22Rv1 (cell line): Measurements from ENCODE around the gene NPFFR2.

Experiments used
- H3K27ac ChIP-seq: fragments of 450-650 bp; 2 replicates; pipeline ENCODE4 v1.5.1; 2017
- ZFX ChIP-seq: fragments of 450-650 bp; IDR thresholded peaks from 2 replicates; pipeline ENCODE4 v1.6.1; 2017; ENCODE audit warnings: antibody characterized with exemption, borderline replicate concordance
- TF ChIP-seq, protein P1 (sequence below): fragments of 450-650 bp; IDR thresholded peaks from 2 replicates; pipeline ENCODE4 v1.5.1; 2017; ENCODE audit warnings: mild to moderate bottlenecking

NPFFR2 gene

GRCh38 chr4:72169861-72170260 is 138.1 kb downstream of the NPFFR2 start:
- TF ChIP-seq, protein P1, sequence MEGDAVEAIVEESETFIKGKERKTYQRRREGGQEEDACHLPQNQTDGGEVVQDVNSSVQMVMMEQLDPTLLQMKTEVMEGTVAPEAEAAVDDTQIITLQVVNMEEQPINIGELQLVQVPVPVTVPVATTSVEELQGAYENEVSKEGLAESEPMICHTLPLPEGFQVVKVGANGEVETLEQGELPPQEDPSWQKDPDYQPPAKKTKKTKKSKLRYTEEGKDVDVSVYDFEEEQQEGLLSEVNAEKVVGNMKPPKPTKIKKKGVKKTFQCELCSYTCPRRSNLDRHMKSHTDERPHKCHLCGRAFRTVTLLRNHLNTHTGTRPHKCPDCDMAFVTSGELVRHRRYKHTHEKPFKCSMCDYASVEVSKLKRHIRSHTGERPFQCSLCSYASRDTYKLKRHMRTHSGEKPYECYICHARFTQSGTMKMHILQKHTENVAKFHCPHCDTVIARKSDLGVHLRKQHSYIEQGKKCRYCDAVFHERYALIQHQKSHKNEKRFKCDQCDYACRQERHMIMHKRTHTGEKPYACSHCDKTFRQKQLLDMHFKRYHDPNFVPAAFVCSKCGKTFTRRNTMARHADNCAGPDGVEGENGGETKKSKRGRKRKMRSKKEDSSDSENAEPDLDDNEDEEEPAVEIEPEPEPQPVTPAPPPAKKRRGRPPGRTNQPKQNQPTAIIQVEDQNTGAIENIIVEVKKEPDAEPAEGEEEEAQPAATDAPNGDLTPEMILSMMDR, result no peak
- TF ChIP-seq ZFX, result no peak
- no peak overlapping the region for H3K27ac ChIP-seq

DNA sequence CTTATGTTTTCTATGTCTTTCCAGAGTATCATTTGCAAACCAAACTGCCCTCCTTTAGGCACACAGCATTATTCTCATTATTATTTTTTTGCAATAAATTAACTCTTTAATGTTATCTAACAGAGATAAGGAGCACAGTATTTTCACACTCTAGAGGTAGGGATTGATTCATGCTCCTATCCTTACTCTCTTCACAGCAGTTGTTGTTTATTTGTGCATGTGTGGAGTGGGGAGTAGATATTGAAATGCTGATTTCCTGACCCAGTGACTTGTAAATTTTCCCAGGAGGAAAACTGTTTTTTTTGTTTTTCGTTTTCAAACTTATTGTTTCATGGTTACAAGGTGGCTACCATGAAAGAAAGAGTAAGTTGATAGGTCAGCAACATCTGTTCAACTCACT is 140.0 kb downstream of the NPFFR2 start:
- TF ChIP-seq ZFX, result no peak
- TF ChIP-seq, protein P1, result no peak
- H3K27ac ChIP-seq, result no peak overlapping the region

- H3K27ac ChIP-seq, result no peak overlapping the region
- TF ChIP-seq, protein P1, result no peak
- no peak for TF ChIP-seq ZFX
Observed at GRCh38 chr4:72179342-72179741, 147.5 kb downstream of the NPFFR2 start.

- TF ChIP-seq, protein P1, result no peak
- TF ChIP-seq ZFX, result no peak
- no peak overlapping the region for H3K27ac ChIP-seq
Observed at GRCh38 chr4:72186714-72187113, 154.9 kb downstream of the NPFFR2 start.

DNA sequence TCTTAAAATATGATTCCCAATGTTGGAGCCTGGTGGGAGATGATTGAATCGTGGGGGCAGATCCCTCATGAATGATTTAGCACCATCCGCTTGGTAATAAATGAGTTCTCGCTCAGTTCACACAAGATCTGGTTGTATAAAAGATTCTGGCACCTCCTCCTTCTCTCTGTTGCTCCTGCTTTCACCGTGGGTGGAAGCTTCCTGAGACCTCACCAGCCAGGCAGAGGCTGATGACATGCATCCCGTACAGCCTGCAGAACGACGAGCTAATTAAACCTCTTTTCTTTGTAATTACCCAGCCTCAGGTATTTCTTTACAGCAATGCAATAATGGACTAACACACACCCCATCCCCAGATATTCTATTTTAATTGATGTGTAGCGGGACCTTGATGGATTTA is 162.2 kb downstream of the NPFFR2 start:
- no peak for TF ChIP-seq ZFX
- TF ChIP-seq, protein P1, result no peak

GRCh38 chr4:72194453-72194852 is 162.7 kb downstream of the NPFFR2 start:
- TF ChIP-seq, protein P1, result no peak
- no peak for TF ChIP-seq ZFX
- H3K27ac ChIP-seq, result no peak overlapping the region

More for the DNA sequence above, 162.2 kb downstream of the NPFFR2 start:
- H3K27ac ChIP-seq, result no peak overlapping the region
